GM18861 (cell line): Measurements from ENCODE around the gene BCKDHB.
"Not testable (repeated sequence)": the region's sequence is repeated elsewhere in the genome, so short reads cannot be mapped to it uniquely, and the experiment has no call there.

Experiments used
- ATAC-seq: cut with Tn5 transposase; IDR thresholded peaks from one replicate; pipeline ENCODE4 v1.9.1; 2021; ENCODE audit not compliant: unreplicated experiment

Gene BCKDHB

DNA sequence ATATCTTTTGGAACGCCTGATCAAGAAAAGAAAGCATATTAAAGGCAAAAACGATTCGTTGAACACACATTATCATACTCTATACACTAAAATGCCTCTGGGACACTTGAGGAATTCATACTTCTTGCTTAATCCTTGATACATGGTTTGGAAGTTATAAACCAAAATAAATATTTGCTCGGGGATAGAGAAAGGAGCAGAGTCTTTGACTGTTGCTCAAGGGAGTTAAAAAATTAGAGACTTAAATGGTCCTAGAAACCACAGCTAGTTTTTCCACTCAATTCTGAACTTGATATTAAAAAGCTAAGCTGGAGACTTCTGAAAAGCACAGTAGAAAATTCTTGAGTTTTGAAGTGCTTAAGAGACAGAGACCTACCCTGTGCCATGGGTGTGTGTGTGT lies 98.9 kb downstream of the BCKDHB start:
- no peak for ATAC-seq

DNA sequence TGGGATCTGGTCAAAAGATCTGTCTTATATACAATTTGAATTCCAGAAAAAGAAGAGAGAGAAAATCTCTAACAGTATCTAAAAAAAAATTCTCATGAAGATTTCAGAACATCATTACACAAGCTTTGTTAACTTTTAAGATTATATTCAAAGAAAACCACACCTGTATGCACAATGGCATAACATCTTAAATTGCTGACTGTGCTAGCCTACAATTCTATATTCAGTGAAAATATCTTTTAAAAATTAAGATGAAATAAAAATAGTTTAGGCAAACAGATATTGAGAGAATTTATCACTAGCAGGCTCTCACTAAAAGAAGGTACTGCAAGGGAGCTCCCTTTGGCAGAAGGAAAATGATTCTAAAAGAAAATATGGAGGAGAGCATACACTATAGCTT lies 100.3 kb downstream of the BCKDHB start:
- no peak for ATAC-seq

DNA sequence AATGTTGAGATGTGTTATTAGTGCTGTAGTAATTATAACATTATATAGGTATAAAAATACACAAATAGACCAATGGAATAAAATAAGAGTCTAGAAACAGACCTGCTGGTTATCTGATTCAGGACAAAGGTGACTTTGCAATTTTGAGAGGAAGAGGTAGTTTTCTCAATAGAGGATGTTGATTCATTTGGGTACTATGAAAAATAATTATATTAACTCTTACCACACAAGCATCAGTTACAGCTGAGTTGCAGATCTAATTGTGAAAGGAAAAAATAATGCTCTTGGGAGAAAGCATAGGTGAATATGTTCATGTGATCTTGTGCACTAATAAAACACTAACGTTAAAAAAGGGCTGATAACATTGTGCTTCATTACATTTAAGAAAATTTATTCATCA lies 103.0 kb downstream of the BCKDHB start:
- peak; percentile 57 for ATAC-seq

DNA sequence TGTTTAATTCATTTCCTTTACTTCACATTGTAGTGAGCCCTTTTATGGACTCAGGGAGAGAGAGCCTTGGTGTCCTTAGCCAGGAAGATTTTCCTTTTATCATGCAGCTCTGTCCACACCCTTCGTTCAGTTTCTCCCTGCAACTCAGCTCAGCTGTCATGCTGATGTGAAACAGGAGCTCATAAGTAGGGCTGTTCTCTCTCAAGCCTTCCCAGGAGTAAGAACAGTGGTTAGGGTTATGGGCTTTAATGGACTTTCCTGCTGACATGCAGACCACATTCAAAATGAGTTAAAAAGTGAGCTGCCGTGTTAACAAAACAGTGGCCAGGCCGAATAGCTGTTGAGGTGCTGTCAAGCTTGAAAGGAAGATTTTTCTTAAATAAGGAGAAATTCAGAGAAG lies 104.1 kb downstream of the BCKDHB start:
- ATAC-seq = no peak

DNA sequence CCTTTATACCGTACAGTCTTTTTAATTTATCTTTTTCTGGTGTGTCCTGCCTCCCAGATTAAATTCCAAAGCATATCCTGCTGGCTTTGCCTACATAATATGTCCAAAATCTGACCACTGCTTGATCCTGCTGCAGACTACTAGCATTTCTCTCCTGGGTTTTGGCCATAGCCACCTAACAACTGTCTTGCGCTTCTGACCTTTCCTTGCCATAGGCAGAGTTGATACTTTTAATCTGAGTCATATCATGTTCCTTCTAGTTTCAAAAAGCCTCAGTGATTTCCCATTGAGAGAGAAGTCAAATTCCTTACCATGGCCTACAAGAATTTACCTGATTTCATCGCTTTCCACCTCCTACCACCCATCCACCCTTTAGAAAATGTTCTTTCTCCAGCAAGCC lies 104.8 kb downstream of the BCKDHB start:
- ATAC-seq = peak; percentile 39

DNA sequence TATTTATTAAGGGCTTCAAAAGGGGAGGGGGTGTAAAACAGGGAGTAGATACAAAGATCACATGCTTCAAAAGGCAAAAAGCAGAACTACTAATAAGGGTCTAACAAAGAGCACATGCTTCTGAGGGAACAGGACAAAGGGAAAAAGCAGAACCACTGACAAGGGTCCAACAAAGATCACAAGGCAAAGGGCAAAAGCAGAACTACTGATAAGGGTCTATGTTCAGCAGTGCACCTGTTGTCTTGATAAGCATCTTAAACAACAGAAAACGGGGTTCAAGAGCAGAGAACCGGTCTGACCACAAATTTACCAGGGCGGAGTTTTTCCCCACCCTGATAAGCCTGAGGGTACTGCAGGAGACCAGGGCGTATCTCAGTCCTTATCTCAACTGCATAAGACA lies 105.4 kb downstream of the BCKDHB start:
- not testable (repeated sequence) for ATAC-seq

DNA sequence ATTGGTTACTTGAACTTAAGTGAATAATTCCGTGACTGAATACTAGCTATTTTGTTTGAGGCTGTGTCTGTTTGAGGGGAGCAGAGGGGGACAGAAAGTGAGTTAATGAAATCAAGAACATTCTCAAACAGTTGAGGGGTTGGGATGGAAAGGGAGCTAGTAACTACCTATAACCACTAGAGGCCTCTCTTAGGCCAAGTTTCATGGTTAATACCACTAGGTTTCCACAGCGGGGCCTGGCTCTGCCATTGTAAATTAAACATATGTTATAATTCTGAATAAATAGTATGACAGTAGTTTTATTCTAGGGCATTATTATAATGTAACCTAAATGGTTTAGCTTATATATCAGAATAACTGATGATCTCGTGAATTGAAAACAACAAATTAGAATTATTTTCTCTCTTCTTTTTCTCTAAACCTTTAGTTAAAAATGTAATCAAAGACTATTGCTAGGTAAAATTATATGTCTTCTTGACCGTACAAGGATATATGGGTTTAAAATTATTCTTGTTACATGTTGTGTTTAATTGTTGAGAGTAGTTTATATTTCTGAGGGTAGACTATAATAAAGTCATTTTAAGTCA lies 108.1 kb downstream of the BCKDHB start:
- peak; percentile 82 for ATAC-seq

DNA sequence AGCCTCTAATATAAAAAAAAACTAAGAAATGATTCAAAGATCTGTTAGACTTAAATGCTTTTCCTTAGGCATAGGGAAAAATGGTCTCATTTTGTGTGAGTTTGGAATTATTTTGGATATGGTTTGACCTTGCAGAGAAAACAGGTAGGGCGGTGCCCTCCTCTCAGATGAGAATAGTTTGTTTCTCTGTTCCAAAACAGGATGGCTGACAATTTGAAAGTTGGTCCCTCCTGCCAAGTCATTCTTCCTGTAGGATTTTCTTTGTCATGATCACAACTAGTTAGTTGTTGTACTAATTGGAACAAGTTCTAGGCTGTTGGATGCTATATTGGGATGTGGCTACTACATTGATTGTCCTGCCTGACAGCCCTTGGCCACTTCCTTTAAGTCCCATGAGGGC lies 108.6 kb downstream of the BCKDHB start:
- ATAC-seq = no peak

DNA sequence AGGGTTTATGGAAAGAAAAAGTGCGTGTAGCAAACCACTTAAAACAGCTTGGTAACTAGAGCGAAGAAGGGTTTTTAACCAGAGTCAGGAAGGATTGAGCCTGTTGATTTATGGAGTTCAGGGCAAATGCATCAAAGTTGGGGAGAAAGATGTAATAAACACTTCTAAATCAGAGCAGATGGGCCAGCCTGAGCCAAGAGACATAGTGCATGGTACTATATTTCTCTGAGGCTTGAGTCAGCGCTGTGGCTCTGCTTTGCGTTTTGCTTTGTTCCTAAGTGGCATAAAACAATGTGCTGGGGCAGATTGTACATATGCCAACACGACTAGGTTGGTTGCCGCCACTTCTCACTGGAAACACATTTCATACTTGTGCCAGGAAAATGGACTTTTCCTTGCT lies 111.3 kb downstream of the BCKDHB start:
- no peak for ATAC-seq

DNA sequence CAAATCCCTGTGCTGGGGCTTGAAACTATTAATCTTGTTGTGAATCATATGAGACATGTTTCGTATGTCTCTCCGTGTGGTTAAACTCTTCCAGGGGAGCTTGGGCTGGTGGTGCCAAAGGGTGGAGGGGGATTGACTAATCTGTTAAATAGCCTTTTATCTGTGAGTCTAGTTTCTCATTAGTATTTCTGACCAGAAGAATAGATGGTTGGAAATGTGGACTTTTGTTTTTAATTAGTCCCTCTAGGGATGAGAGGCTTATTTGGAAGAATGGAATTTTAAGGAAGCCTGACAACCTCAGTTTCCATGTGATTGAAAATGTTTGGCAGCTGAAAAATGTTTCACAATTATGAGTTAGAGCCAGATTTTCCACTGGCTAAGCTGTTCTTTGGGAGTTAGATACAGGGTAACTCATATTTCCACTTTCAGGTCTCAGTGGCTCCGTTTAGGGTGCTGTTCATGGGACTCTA lies 117.3 kb downstream of the BCKDHB start:
- no peak for ATAC-seq

DNA sequence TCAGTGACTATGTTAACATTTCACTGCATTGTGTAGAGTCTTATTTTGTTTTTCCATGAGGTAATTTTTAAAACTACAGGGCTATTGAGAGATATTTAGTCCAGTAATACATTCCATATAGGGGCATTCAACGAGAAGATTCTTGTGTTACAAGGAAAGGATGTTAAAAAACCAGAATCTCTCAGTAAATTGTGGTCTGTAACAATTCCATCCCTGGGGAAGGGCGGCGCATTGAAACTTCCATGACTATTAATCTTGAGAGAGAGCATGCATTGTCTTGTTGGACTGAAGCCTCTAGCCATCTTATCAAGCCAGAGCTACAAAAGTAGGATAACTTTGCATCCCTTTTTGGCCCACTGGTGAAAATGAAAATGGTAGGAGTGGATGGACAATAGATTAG lies 119.7 kb downstream of the BCKDHB start:
- ATAC-seq = no peak

DNA sequence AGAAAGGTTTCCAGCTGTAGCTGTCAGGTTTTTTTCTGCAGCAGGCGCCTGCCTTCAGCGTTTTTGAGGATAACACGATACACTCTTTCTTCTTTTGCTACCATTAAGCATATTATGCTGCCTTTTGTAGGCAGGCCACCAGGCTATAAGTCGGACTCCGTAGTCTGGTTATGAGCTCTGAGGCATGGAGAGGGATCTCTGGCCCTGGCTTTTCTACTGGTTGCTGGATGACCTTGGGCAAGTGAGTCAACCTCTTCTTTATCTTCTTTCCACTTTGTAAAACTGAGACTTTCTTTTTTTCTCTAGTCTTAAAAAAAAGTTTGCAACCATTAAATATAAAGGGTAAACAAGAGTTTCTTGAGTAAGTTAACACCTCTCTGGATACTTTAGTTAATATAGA lies 120.2 kb downstream of the BCKDHB start:
- ATAC-seq = no peak

DNA sequence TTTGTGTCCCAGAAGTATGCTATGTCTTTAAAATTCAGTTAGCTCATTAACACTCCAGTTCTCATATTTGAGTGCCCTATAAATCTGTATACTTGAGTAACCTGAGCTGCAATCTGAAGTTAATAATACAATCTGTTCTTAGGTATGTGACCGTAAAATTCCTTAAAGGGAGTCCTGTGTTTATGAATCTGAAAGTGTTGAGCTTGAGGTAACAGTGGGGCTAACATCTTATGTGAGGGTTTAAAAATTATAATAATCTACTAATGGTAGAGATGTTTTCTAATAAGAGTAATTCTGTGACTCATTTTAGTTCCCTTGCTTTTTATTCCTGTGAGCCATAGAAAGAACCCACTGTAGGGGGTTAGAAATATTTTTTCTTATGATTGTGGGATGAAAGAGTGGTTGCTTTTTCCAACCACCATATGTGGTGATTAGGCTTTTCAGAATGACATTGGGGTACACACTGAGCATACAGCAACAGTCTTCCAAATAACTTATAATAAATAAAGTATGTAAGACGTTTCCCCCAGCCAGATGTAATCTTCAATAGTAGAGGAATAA lies 121.2 kb downstream of the BCKDHB start:
- ATAC-seq = no peak

DNA sequence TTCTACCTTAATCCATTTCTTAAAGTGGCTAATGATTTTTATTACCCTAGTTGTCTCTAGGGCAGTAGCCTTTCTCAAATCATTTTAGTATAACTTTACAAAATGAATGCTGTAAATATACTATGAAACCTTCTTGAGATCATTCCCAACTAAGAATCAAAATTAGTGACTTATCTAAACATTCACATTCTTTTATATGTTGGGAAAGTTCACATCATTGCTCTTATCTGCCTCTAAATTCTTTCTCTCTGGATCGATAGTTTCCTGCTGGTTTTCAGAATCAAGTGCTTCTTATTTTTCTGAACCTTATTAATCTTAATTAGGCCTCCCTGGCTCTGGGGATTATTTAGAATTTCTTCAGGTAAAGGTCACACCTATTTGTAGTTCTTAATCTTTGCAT lies 126.8 kb downstream of the BCKDHB start:
- no peak for ATAC-seq

DNA sequence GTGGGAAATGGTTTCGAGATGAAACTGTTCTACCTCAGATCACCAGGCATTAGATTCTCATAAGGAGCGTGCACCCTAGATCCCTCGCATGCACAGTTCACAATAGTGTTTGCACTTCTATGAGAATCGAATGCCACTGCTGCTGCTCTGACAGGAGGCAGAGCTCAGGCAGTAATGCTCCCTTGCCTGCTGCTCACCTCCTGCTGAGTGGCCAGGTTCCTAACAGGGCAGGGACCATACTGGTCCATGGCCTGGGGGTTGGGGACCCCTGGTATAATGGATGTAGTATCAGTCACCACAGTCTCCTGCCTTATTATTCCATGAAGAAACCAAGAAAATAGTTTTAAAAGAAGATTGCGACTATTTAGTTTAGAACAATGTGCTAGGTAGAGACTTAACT lies 127.5 kb downstream of the BCKDHB start:
- no peak for ATAC-seq

DNA sequence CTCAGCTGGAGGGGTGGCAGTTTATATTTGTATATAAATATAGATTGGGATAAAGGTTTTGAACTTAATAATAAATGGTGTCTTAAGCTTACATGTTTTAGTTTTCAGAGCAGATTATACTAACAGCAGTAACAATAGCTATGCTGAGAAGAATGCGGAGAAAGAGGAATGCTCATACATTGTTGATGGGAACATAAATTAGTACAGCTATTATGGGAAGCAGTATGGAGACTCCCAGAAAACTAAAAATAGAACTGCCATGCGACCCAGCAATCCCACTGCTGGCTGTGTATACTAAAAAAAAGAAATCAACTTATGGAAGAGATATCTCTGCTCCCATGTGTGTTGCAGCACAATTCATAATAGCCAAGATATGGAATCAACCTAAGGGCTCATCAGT lies 127.9 kb downstream of the BCKDHB start:
- ATAC-seq = no peak

DNA sequence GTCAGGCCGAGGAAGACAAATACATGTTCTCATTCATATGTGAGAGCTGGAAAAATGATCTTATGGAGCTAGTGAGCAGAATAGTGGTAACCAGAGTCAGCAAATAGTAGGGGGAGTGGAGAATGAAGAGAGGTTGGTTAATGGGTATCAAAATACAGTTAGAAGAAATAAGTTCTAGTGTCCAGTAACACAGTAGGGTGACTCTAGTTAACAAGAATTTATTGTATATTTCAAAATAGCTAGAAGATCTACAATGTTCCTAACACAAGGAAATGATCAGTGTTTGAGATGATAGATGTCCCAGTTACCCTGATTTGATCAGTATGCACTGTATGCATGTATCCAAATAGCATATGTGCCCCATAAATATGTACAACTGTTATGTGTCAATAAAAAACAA lies 128.4 kb downstream of the BCKDHB start:
- ATAC-seq = no peak

DNA sequence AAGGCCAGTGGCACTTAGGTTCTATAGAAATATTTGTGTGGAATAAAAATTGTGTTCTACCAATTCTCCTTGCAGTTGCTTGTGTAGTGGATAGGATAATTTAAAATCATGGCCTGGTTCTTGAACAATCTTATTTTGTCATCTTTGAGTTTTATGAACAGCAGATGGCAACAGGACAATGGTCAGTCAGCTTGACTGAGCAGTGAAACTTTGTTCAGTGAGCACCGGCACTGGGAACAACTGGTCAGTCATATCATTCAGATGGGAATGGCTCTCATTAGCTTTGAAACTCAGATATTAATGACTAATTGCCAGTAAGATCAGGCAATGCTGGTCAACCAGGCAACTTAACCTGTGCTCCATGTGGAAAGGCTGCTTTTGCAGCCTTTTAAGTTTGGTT lies 129.2 kb downstream of the BCKDHB start:
- ATAC-seq = no peak

DNA sequence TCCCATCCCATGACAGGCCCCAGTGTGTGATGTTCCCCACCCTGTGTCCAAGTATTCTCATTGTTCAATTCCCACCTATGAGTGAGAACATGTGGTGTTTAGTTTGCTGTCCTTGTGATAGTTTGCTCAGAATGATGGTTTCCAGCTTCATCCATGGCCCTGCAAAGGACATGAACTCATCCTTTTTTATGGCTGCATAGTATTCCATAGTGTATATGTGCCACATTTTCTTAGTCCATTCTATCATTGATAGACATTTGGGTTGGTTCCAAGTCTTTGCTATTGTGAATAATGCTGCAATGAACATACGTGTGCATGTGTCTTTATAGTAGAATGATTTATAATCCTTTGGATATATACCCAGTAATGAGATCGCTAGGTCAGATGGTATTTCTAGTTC lies 132.3 kb downstream of the BCKDHB start:
- not testable (repeated sequence) for ATAC-seq

DNA sequence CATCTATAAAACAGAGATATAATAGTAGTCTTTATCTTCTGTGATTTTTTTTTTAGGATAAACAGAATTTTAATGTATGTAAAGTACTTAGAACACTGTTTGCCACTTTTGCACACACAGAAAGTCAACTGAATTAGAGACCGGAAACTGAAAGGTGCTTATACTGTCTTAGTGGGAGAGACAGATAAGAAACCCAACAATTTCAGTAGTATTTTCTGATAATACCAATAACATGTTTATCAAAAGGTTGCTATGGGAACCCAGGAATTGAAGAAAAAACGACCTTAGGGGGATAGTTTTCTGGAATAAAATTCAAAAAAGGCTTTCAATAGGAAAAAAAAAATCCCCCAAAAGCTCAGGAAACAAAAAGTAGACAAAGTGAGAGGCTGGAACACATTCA lies 138.6 kb downstream of the BCKDHB start:
- no peak for ATAC-seq

DNA sequence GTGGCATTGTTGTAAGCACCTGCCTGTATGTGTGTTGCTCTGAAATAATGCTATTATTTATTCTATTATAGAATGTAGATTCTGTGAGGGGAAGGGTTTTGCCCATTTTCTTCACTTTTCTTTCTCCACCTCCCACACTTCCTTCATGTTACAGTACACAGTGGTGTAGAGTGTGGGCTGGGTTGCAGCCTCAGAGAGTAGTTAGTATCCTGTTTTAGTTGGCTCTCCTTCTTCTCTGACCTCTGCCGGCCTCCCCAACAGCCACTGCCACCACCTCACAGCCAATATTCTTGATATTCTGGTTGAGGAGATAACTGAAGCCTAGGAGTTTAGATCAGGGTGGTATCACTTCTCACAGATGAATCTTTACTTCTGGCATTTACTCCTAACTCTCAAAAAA lies 143.4 kb downstream of the BCKDHB start:
- ATAC-seq = no peak

DNA sequence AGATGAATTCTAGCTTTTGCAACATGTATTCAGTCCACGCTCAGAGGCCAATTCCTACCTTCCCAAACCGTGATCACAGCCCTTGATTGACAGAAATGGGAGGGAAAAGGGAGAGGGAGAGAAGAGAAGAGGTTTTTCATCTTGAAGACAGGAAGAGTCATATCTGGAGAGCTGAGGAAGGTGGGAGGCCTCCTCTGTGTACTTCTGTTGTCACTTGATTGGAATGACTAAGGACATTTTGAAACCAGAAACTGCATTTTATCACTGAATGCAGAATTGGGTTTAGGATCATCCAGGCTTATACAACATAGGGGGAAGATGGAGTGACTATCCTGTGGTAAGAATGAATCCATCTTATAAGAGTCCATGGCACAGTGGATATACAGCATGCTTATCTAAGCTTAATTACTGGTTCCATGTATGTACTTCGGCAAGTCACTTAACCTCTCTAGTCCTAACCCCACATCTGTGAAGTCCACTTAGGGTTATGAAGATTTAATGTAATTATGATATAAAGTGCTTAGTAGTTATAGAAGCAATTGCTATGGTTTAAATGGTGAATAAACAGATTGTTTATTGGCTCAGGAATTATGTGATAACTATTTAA lies 144.0 kb downstream of the BCKDHB start:
- ATAC-seq = no peak

DNA sequence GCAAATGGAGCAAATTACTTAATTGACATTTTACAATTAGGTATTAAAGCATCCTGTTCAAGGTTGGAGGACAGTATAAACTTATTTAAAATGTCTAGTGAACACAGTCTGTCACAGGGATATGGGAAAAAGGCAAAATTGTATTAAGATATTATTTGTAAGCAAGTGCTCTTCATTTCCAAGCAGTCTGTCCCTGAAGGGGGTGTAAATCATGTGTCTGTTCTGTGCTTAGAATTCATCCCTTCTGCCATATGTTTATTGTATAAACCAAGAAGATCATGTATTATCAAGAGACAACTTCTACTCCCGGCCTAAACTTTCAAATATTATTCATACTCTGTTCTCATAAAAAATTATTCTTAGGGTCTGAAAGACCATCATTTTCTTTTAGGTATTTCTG lies 144.8 kb downstream of the BCKDHB start:
- ATAC-seq = no peak
